ENCODE results near the gene ITGB5.
"Not testable (repeated sequence)": the region's sequence is repeated elsewhere in the genome, so short reads cannot be mapped to it uniquely, and the experiment has no call there.

Gene ITGB5

DNA sequence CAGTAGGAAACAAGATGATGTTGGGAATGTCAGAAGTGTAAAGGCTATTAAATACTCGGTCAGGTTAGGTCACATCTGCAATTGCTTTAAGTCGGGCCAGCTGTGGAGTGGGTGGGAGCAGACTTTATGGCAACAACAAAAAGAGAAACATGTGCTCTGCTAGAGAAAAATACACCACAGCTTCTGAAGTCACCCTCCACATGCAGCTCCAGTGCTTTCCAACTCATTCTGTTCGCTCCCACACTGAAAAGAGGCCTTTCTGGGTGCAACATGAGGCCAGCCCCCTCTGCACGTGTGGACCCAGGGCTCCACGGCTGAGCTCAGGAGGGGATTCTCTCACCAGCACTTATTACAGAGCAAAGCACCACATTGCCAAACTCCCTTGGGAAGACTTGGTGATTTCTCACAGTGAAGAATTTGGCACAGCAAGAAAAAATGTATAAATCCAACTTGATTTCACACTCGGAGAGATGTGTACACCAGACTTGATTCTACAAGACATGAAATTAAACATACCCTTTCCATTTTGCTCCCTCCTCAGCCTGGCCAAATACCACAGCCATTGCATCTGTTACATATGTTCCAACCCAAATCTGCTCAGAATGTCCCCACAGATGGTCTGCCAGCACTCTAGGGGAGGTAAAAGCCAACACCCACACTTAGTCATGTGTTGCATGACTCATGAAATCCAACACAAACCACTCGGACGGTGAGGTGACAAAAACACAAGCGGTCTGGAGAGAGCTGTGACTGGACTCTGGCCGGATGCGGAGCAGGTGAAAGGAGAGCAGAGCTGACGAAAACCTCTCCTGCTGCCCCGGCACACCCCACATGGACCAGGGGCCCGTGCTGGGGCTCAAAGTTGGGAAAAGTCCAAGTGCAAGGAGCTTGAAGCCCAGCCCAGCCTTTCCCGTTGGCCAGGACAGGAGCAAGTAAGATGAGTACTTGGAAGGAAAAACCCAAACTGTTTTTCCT lies 74.6 kb downstream of the ITGB5 start:
- no peak for DNase-seq (ENCODE audit: low spot score)

DNA sequence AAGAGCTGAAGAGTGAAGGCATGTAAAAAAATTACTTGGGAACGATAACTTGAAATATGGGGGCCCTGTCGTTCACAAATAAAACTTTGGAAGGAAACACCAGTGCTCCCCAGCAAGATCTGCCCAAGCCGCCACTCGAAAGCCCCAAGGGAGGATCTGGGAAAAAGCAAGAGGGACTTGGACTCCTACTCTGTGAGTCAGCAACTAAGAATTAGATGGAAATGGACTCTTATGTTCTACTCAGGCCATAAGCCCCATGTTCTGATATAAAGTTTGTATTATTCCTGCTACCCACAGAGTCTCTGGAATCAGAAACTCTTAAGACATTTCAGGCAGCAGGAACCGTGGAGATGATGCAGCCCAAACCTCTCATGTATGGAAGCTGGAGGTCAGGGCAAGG lies 75.7 kb downstream of the ITGB5 start:
- DNase-seq (ENCODE audit: low spot score) = no peak

DNA sequence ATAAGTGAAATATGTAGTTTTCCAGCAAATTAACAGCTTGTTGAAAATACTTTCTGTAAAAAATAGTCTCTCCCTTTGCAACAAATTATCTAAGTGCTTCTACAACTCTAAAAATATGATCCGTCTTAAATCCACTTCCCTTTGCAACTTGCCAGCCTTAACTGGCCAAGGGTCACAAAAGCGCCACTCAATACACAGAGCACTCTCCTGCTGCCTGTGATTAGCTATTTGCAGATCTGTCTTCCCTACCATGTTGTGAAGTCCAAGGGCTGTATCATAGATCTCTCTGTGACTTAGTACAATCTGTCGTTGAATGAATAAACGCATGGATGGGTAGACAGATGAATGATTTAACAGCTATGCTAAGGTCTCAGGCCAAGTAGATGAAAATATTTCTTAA lies 76.2 kb downstream of the ITGB5 start:
- no peak for DNase-seq (ENCODE audit: low spot score)

DNA sequence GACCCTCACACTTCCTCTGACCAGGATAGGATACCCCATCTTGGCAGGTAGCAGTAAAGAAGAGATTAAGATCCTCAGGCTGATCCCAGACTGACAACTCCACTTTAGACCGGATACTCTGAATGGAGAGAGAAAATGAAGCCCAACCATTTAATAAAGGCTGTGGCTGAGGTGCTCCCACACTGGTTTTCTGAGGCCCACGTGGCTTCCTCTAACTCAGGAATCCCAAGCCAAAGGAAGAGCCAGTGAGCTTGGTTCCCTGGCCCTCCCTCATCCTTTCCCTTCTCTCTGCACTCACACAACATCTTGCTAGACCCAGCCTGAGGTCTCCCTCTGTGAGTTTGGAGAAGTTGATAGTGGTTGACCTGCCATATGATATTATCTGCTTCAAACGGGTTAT lies 78.1 kb downstream of the ITGB5 start:
- no peak for DNase-seq (ENCODE audit: low spot score)

DNA sequence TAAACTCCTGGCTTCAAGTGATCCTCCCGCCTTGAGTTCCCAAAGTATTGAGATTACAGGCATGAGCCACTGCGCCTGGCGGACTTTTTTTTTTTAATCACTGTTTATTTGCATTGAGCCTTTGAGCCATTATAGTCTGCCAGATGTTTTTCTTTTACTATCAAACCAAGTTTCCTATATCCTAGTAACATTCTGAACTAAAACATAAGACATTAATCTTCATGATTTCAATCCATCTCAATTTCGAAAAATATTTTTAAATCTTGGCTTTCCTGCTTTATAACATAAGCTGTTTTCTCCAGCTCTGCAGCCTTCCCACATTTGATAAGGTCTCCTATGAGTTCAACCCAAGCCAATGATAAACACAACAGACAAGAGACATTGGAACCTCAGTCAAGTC lies 81.5 kb downstream of the ITGB5 start:
- DNase-seq (ENCODE audit: low spot score) = no peak

DNA sequence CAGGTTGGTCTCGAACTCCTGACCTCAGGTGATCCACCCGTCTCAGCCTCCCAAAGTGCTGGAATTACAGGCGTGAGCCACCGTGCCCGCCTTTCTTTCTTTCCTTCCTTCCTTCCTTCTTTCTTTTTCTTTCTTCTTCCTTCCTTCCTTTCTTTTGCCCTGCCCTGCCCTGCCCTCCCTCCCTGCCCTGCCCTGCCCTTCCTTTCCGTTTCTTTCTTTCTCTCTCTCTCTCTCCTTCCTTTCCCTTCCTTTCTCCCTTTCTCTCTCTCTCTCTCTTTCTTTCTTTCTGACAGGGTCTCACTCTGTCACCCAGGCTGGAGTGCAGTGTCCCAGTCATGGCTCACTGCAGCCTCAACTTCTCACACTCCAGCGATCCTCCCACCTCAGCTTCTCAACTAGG lies 82.3 kb downstream of the ITGB5 start:
- DNase-seq (ENCODE audit: low spot score) = no peak

DNA sequence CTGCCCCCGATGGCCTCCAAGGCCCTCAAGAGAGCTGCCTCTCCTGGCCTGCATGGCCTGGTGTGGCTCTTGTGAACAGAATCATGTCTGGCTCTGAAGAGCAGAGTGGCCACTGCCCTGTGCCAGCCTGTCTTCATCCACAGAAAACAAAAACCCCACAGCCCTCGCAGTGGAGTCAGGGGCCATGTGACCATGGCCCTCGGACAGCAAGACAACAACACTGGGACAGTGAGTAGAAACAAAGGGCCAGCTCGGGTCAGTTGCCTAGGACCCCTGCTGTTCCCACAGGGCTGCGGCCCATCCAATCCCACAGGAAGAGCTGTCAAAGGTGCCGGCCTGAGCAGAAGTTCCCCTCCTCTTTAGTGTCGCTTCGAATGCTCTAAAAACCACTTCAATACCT lies 84.5 kb downstream of the ITGB5 start:
- peak; percentile 84 for DNase-seq (ENCODE audit: low spot score)

DNA sequence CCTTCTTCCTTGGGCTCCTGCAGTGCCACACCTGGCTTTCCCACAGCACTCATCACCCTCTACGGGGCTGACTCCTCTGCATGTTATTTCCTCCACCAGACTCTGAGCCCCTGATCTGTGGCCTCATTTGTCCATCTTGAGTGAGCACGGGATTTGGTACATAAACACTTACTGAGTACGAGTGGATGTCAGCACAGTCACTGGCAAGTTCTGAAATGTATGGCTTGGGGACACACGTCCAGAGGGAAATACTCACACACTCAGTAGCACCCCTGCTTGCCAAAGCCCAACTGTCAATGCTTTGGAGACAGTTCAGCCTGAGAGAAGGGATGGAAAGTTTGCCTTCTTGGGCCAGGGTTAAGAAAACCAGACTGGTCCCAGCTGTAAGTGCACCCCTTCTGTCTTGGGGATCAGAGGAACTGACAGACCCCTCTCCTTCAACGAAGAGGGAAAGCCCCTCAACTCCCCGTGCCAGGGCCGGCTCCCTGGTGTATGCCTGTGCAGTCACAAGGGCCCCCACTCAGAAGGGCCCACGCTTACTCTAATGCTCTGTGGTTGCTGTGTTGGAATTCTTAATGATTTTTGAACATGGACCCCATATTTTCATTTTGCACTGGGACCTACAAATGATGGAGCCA lies 85.0 kb downstream of the ITGB5 start:
- DNase-seq (ENCODE audit: low spot score) = no peak

DNA sequence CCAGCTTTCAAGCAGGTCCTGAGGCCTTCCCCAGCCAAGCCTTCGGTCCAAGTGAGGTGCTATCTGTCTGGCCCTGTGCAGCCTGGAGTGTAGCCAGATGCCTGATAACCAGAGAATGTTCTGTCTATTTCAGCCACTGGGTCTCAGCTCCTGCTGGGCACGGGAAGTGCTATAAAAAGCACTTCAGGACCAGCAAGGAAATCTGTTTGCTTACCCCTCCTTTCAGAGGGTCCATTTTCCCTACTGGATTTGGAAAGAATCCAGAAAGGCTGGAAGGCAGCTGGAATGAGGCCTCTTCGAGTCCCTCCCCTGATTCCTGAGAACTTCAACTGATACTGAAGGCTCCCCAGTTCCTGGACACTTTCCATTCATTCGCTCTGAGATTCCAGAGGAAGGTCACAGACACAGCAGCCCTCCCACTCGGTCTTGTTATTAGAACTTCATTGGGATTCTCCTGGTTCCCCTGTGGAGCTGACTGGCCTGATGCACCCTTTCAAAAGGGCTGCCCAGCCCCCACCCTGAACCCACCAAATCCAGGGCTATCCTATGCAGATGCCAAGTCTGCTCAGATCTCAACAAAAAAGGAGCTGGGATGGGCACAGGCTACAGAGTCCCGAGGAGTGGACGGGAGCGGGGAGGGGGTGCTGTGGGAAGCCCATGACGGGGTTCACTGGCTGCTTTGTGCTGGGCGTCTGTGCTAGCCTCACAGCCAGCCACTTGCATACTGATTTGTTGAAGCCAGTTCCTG lies 86.5 kb downstream of the ITGB5 start:
- DNase-seq (ENCODE audit: low spot score) = peak; percentile 71

DNA sequence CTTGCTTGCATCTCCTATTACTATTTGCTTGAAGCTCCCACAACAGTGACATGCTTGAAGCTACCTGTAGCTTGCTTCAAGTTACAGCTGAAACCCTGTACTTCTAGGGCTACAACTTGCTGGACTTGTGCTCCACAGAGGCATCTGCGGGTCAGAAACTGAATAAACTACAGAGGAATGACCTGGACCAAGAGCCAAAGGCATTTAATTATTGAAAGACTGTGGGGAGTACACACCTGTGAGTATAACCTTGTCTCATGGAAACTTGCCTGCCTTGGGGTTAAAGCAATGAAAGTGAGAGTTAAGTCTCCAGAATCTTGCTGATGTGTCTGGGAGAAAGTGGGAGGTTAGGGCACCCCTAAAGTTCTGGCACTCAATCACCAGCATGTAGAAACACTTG lies 87.1 kb downstream of the ITGB5 start:
- DNase-seq (ENCODE audit: low spot score) = no peak

DNA sequence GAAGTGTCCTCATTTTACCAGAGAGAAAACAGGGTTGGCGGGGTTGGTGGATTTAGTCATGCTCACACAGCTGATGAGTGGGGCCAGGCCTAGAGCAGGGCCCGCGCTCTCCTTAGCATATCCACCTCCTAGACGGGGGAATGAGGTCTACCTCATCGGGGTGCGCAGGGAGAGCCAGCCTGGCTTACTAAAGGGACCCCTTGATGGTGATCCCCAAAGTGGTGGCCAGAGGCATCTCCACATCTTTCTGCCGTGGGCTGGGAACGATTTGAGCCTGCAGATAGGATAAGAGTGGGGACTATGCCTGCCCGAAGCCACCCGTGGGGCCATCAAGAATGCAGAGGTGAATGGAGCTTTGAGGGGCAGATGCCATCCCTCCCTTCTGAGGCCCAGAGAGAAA lies 87.5 kb downstream of the ITGB5 start:
- DNase-seq (ENCODE audit: low spot score) = no peak

DNA sequence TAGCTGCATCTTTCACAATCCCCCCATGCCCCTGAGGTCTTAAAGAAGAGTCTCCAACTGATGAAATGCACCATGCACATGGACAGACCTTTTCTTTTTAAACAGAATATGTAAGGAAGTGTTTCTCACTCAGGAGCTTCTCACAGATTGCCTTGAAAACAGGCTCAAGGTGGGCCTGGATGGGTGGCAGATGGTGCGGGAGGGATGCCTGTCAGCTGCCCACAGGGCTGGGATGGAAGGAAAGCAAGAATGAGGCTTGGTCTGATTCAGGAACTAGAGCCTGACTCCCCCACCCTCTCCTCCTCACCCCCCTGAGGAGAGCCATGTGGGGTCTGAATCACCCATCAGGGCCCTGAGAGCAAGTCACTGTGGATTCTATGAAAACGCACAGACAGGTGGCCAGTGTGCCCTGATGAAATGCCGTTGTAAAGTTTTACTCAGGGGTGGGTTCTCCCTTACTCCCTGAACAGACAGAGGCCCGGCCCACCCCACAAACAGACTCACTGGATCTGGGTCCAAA lies 89.7 kb downstream of the ITGB5 start:
- no peak for DNase-seq (ENCODE audit: low spot score)

DNA sequence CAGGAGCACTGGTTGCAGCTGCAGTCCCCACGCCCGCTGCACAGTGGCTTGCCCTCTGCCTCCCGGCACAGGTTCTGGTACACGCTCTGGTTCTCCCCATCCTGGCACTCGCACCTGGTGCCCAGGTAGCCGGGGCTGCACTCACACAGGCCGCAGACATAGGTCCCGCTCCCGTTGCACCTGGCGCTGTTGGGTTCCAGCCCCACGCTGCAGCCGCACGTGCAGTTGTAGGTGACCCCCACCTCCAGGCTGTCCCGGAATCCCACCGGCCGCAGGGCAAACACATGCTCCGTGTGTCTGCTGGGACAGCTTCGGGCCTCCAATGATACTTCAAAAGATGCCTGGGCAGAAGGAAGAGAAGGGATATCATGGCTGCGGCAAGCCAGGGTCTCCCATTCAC lies 90.7 kb downstream of the ITGB5 start:
- no peak for DNase-seq (ENCODE audit: low spot score)

DNA sequence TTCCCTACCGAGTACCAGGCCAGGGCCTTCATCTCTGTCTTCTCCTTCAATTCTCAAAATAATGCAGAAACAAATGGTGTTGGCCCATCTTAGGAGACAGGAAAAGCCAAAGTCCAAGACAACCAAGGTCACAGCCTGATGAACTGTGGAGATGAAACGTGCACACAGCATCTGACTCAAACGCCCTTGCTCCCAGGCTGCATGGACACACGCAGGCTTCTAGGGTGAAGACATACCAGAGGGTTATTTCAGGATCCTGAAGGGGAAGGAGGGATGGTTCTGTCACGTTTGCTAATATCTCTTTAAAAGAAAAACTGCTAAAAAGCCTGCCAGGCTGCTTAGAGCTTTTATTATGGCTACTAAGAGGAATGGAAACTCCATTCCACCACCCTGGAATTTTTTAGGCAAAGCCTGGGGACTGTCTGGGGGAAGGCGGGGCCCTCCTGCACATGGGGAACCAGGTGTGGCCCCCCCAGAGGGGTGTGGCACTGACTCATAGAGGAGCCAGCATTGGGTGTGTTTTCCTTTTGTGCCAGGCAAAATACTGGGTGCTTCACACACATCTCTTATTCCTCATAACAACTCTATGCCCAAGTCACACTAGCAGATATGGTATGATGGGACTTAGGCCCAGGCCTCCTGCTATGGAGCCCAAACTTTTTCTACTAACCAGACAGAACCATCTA lies 94.0 kb downstream of the ITGB5 start:
- no peak for DNase-seq (ENCODE audit: low spot score)

DNA sequence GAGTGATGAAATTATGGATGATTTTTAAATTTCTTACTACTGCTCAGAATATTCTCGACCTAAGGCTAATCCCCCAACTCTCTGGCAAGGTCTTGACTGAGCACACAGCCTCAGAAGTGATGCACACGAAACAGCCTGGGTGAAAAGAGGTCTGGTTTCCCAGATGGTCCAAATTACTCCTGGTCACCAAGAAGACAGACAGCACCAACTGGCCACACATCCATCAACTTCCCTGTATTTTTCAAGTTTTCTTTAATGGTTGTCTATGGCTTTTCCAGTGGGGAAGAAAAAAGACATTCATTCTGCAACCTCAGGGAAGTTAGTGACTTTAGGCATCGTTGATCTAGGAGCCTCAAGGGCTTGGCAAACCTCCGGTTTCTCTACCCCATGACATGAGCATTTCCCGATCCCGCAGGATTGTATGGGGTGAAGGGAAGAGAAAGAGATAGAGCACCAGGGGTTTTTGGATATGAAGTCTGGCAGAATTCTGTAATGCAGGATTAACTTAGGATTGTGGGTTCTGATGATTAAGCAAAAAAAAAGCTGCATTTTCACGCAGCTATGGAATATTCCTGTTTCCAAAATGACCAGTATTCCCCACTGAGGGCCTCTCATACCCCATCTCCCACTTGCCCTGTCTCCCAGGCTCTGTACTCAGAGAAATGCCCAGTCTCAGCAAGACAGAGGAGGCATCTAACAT lies 94.7 kb downstream of the ITGB5 start:
- no peak for DNase-seq (ENCODE audit: low spot score)

DNA sequence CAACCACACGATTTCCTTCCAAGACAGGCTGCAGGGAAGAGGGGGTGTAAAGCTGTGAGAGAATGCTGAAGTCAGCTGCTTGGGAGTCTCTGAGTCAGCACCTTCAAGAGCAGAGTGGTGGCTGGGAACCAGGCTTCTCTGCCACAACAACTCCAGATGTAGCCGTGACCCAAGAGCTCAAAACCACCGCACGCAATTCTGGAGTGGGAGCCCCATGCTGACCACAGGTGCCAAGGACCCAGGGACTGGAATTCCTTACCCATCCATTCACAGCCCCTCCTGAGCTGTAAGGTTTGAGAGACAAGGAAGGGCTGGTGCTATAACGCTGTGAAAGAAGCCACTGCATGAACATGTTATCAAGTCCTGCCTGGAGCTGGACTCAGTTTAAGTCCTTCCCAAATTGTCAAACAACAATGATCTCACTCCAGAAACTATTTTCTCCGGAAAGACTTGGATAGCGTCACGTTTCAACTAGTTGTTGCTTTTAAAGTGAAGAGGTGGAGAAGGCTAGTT lies 95.5 kb downstream of the ITGB5 start:
- no peak for DNase-seq (ENCODE audit: low spot score)

DNA sequence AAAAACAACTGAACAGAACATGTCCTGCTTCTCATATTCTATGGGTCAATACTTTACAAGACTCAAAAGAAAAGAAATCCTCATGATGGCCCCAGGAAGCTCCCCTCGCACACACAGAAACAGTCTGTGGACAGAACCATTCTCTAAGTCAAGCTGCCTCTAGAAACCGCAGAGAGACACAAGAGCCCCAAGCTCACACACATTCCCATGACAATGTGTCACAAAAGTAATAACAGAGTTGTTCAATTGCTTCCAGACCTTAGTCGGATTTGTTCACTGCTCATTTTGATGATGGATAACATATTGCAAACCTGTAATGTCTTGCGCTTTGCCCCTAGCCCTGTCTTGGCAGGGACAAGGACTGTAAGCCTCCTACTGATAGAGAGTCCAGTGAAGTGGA lies 96.0 kb downstream of the ITGB5 start:
- DNase-seq (ENCODE audit: low spot score) = no peak

DNA sequence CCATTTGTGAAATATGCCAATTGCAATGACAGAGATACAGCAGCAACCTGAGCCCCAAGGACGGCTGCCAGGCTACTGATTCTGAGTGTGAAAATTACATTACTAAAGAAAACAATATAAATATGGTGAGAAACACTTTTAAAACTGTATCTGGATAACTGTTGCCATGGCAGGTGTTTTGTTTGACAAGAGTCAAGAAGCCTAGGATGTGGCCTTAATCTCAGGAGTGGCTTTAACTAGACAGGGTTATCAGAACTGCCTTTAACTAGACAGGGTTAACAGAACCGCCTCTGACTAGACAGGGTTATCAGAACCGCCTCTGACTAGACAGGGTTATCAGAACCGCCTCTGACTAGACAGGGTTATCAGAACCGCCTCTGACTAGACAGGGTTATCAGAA lies 98.1 kb downstream of the ITGB5 start:
- not testable (repeated sequence) for DNase-seq (ENCODE audit: low spot score)

DNA sequence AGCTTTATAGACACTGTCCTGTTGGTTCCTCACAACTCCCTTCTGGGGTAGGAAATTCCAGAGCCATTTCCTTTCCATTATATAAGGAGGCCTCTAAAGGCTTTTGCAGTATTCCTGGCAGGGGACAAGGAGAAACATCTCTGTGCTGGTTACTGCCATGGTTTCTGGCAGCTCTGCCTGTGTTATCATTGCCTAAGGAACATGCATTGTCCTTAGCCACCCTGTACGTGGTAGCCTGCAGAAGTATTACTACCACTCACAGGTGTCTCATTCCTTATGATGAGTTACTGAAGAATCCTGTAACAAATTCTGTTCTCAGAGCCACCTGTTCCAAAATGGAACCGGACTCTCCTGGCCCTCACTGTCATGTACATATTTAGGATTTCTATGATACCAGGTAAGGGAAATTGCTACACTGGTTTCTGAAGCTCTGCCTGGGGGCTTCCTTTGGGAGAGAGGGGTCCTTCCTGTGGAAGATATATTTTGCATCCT lies 98.9 kb downstream of the ITGB5 start:
- no peak for DNase-seq (ENCODE audit: low spot score)

DNA sequence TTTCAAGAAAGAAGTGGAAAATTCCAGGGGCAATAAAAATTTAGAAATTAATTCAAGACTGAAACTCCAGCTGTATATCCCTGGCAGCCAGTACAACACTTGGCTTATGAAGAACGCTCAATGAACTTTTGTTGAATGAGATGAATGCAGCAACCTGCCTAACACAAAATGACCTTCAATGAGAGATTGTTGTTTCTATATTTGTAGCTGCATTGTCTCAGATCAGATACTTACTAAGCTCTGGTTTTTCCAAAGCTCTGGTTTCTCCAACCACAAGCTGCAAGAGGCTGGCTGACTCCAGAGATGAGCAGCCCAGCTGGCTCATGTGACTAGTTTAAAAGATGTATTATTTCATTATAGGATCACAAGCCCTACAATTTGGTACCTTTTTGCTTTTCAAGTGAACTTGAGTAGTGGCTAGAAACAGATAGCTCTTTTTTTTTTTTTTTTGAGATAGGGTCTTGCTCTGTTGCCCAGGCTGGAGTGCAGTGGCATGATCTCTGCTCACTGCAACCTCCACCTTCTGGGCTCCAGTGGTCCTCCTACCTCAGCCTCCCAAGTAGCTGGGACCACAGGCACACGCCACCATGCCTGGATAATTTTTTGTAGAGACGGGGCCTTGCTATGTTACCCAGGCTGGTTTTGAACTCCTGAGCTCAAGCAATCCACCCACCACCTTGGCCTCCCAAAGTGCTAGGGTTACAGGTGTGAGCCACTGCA lies 99.5 kb downstream of the ITGB5 start:
- DNase-seq (ENCODE audit: low spot score) = peak; percentile 77
